K562 (cell line): ENCODE measurements around the gene AHSG. TPM values are rescaled to one million over a fixed set of nuclear protein-coding genes. Genes with fewer than 3 reads are reported as not detected.

Experiments used
- ATAC-seq: fragments of 200-7000 bp; cut with Tn5 transposase; 3 replicates; pipeline ENCODE4 v1.9.1; 2020; ENCODE audit warnings: moderate library complexity
- BruUV-seq: library from RNA; stranded (reverse); fragments of 400-500 nt; replicated peaks from 2 replicates; lab custom pipeline; 2021; lab: Mats Ljungman, UMichigan
- CTCF ChIA-PET: fragments of 300-600 bp; formaldehyde crosslinking; extraction: SDS; loops from one replicate; lab custom pipeline; 2021; ENCODE audit warnings: low intra/inter-chr PET ratio; lab: Yijun Ruan, JAX
- POLR2A ChIA-PET: fragments of 300-600, 350-650 bp; sonication (Branson Sonifier 250); formaldehyde crosslinking; extraction: SDS; loops from one replicate; lab custom pipeline; 2021; ENCODE audit warnings: antibody characterized with exemption, inconsistent platforms; lab: Yijun Ruan, JAX
- DNase-seq, 4 experiments: peaks; one replicate each; pipeline versions ENCODE4 v3.0.0 to v3.0.0-alpha.2; 2011 to 2018; ENCODE audit warnings: low spot score in 3 of 4, mixed read lengths in 3 of 4; ENCODE audit errors: extremely low read depth in 1 of 4
- FAIRE-seq: peaks from 2 replicates; lab custom pipeline; 2011; peaks lifted over from hg19 to GRCh38; lab: Jason Lieb, UNC
- H2AFZ ChIP-seq: 2 replicates; pipeline ENCODE4 v1.6.0; 2011; ENCODE audit warnings: low read depth, low read length, control low read depth, inconsistent platforms
- H3K27ac ChIP-seq: fragments of 200-600 bp; 3 replicates; pipeline ENCODE4 v1.8.0; 2011; ENCODE audit warnings: low read depth, mild to moderate bottlenecking, control low read depth, inconsistent platforms, low read length, moderate library complexity, mixed read lengths; ENCODE audit errors: extremely low read depth
- H3K27me3 ChIP-seq, 2 experiments: fragments of 300-600 bp in 1 of 2; 2 replicates in 1 of 2; 3 replicates in 1 of 2; pipeline versions ENCODE4 v1.6.0 to v1.8.0; 2011; ENCODE audit warnings: inconsistent platforms in 2 of 2, low read length in 2 of 2, mild to moderate bottlenecking in 1 of 2, mixed read lengths in 1 of 2, moderate library complexity in 1 of 2; ENCODE audit not compliant: control insufficient read depth in 2 of 2, insufficient read depth in 2 of 2
- H3K36me3 ChIP-seq: fragments of 300-600 bp; 3 replicates; pipeline ENCODE4 v1.8.0; 2011; ENCODE audit warnings: mild to moderate bottlenecking, low read length, inconsistent platforms; ENCODE audit not compliant: control insufficient read depth, insufficient read depth
- H3K4me1 ChIP-seq, 2 experiments: fragments of 200-600 bp in 1 of 2; replicated peaks in 1 of 2; 2 replicates in 1 of 2; 3 replicates in 1 of 2; pipeline versions ENCODE4 v1.5.1 to v1.8.0; 2011; ENCODE audit warnings: inconsistent platforms in 2 of 2, low read length in 2 of 2, mild to moderate bottlenecking in 1 of 2, mixed read lengths in 1 of 2, moderate library complexity in 1 of 2; ENCODE audit not compliant: control insufficient read depth in 2 of 2, insufficient read depth in 2 of 2
- H3K4me2 ChIP-seq: 2 replicates; pipeline ENCODE4 v1.6.1; 2011; ENCODE audit warnings: low read length, control low read depth, inconsistent platforms, mixed read lengths; ENCODE audit not compliant: insufficient read depth
- H3K4me3 ChIP-seq: fragments of 200-600 bp; sonication (generic), shearing (Covaris generic); 2 replicates; pipeline ENCODE4 v1.5.1; 2016; ENCODE audit warnings: control low read depth, inconsistent platforms
- H3K79me2 ChIP-seq: fragments of 200-600 bp; 3 replicates; pipeline ENCODE4 v1.8.0; 2011; ENCODE audit warnings: low read length, inconsistent platforms; ENCODE audit not compliant: control insufficient read depth, insufficient read depth
- H3K9ac ChIP-seq, 2 experiments: 2 replicates each; pipeline versions ENCODE4 v1.6.0 to v1.6.1; 2011; ENCODE audit warnings: low read depth in 2 of 2, low read length in 2 of 2, control low read depth in 1 of 2, inconsistent platforms in 1 of 2, mild to moderate bottlenecking in 1 of 2, mixed read lengths in 1 of 2; ENCODE audit not compliant: insufficient read depth in 1 of 2
- H3K9me1 ChIP-seq: one replicate; pipeline ENCODE4 v1.6.0; 2011; ENCODE audit warnings: inconsistent platforms, mild to moderate bottlenecking, low read length, moderate library complexity; ENCODE audit not compliant: control insufficient read depth, insufficient read depth
- H3K9me3 ChIP-seq: replicated peaks from 2 replicates; pipeline ENCODE4 v1.5.1; 2011; ENCODE audit warnings: low read depth, low read length, inconsistent platforms; ENCODE audit not compliant: control insufficient read depth, insufficient read depth
- H4K20me1 ChIP-seq: replicated peaks from 2 replicates; pipeline ENCODE4 v1.6.1; 2011; ENCODE audit warnings: low read length, inconsistent platforms, mixed read lengths; ENCODE audit not compliant: control insufficient read depth, insufficient read depth
- C11orf30 ChIP-seq: fragments of 450-650 bp; IDR thresholded peaks from 2 replicates; pipeline ENCODE4 v1.6.1; 2016; ENCODE audit warnings: low read depth, mild to moderate bottlenecking
- MAFF ChIP-seq: IDR thresholded peaks from 2 replicates; pipeline ENCODE4 v1.6.1; 2012; ENCODE audit warnings: low read length, improper control_type of control experiment
- MAFG ChIP-seq: fragments of 450-650 bp; conservative IDR thresholded peaks from 2 replicates; pipeline ENCODE4 v1.6.1; 2016; ENCODE audit warnings: missing genetic modification characterization, missing compliant biosample characterization
- MAFK ChIP-seq: IDR thresholded peaks from 2 replicates; pipeline ENCODE4 v1.6.1; 2011; ENCODE audit warnings: low read length, improper control_type of control experiment
- MTA3 ChIP-seq: fragments of 450-650 bp; formaldehyde crosslinking; IDR thresholded peaks from 2 replicates; pipeline ENCODE4 v1.6.1; 2017; ENCODE audit warnings: mild to moderate bottlenecking, borderline replicate concordance
- PHB ChIP-seq: fragments of 250-450 bp; sonication (Bioruptor Pico); IDR thresholded peaks from 2 replicates; pipeline ENCODE4 v1.5.0; 2021
- SETDB1 ChIP-seq: IDR thresholded peaks from one replicate; pipeline ENCODE4 v1.6.1; 2012; ENCODE audit warnings: low read length, control low read depth, inconsistent platforms
- ZNF316 ChIP-seq: fragments of 450-650 bp; IDR thresholded peaks from 2 replicates; pipeline ENCODE4 v1.6.1; 2016
- ZNF41 ChIP-seq: fragments of 250-450 bp; sonication (Bioruptor Pico); conservative IDR thresholded peaks from 2 replicates; pipeline ENCODE4 v1.4.0; 2020; ENCODE audit warnings: mild to moderate bottlenecking
- WGBS: fragments of 100-300 bp; shearing (Covaris generic); methylation state at CpG from one replicate; pipeline ENCODE4 v1.1.6; 2016; ENCODE audit warnings: low coverage, mixed read lengths; ENCODE audit not compliant: insufficient coverage; ENCODE audit errors: missing lambda C conversion rate; 5-methylcytosine and 5-hydroxymethylcytosine counted together
- in situ Hi-C: fragments of 300-500 bp; cut with MboI; formaldehyde crosslinking; loops from 4 replicates; pipeline ENCODE4 v1.15.0; 2018; ENCODE audit warnings: inconsistent platforms, mixed read lengths
- intact Hi-C: fragments of 100-400 bp; cut with micrococcal nuclease; formaldehyde crosslinking; loops from 2 replicates; pipeline ENCODE4 v1.14.2; 2022
- polyA plus RNA-seq, 8 experiments: library from polyadenylated mRNA; depleted of rRNA in 4 of 8; stranded (reverse) in 5 of 8; unstranded in 3 of 8; fragments of >200 nt; fragmentation: Nextera tagmentation in 2 of 8; fragmentation: Illumina TruSeq in 1 of 8; extraction: Ambion mirVana in 2 of 8; extraction: Trizol in 1 of 8; gene quantifications; 2 replicates each; pipeline versions ENCODE4 v1.2.1 to v1.2.3, GENCODE V29; 2011 to 2014; ENCODE audit warnings: inconsistent platforms in 1 of 8, missing spikeins in 1 of 8
- total RNA-seq, 7 experiments: library from RNA; depleted of rRNA in 6 of 7; stranded (reverse); fragments of >200 nt in 6 of 7; fragmentation: Illumina TruSeq in 2 of 7; extraction: Trizol in 2 of 7; gene quantifications; 2 replicates each; pipeline versions ENCODE4 v1.2.1 to v1.2.3, GENCODE V29; 2011 to 2021; ENCODE audit warnings: low replicate concordance in 1 of 7
- TF ChIP-seq, protein P1 (sequence below), 3 experiments: IDR thresholded peaks in 2 of 3; conservative IDR thresholded peaks in 1 of 3; 2 replicates each; pipeline ENCODE4 v1.5.1; 2011 to 2012; ENCODE audit warnings: low read length in 3 of 3, mild to moderate bottlenecking in 3 of 3, control low read depth in 2 of 3, improper control_type of control experiment in 1 of 3, inconsistent platforms in 1 of 3, low read depth in 1 of 3, mixed read lengths in 1 of 3, moderate library complexity in 1 of 3; ENCODE audit not compliant: insufficient read depth in 2 of 3
- TF ChIP-seq, protein P2 (sequence below): sonication (generic); formaldehyde crosslinking; IDR thresholded peaks from 2 replicates; pipeline ENCODE4 v1.8.0; 2022; ENCODE audit warnings: mild to moderate bottlenecking, missing genetic modification reagents, borderline replicate concordance

The AHSG gene
- total and polyA plus RNA-seq, 9 of the 15 experiments (the other 6 are each of a cell fraction or from before 2014, with no cell fraction given), result 0.69 TPM; not detected in 8

DNA sequence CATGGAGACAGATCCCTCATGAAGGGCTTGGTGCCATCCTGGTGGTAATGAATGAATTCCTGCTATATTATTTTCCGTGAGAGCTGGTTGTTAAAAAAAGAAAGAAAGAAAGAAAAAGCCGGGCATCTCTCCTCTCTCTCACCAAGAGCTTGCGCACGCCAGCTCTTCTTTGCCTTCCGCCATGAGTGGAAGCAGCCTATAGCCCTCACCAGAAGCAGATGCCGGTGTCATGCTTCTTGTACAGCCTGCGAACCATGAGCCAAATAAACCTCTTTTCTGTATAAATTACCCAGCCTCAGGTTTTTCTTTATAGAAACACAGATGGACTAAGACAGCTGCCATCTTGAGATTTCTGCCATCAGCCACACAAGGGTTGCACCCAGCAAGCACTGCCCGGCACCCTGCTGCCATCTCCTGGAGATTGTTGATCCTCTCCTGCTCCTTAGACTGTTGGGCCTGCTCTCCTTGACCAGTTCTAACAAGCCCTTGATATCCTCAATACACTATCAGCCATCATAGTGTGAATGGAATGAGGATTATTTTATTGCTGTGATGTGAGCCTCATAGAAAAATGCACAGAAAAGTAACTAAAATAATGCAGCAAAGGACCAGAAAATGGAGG lies 3.5 kb upstream of the AHSG start (continued):
- TF ChIP-seq, protein P1, sequence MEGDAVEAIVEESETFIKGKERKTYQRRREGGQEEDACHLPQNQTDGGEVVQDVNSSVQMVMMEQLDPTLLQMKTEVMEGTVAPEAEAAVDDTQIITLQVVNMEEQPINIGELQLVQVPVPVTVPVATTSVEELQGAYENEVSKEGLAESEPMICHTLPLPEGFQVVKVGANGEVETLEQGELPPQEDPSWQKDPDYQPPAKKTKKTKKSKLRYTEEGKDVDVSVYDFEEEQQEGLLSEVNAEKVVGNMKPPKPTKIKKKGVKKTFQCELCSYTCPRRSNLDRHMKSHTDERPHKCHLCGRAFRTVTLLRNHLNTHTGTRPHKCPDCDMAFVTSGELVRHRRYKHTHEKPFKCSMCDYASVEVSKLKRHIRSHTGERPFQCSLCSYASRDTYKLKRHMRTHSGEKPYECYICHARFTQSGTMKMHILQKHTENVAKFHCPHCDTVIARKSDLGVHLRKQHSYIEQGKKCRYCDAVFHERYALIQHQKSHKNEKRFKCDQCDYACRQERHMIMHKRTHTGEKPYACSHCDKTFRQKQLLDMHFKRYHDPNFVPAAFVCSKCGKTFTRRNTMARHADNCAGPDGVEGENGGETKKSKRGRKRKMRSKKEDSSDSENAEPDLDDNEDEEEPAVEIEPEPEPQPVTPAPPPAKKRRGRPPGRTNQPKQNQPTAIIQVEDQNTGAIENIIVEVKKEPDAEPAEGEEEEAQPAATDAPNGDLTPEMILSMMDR (IDR thresholded peaks at IDR 0.05 in 2 of 3, conservative IDR thresholded peaks at IDR 0.05 in 1 of 3; ENCODE audit: insufficient read depth in 2 of 3, low read depth in 1 of 3, low read length in 3 of 3), result peak; percentile 51 to 69 (median 59)
- TF ChIP-seq PHB (CRISPR knock-in tag) (no peak), ZNF41 (CRISPR knock-in tag) (no peak), SETDB1 (no peak)
- TF ChIP-seq, all 486 proteins: peak for 9

DNA sequence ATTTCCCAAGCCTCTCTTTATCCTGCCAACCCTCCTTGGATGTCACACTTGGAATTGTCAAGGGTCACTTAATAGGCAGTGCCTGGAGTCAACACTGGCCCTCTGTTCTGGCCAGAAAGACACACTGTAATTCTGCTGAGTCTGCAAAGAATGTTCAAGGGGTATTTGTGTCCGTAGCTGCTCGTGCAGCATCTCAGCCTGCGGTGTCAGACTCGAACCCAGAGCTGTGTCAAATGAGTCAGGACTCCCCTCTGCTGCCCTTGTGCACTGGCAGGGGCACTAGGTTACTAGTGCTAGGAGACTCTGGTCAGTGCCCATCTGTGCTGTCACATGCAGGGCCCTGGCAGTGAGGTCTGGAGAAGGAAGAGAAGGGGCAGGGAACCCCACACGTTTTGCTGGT lies 795 bp upstream of the AHSG start:
- FAIRE-seq, result no peak
- H3K36me3 ChIP-seq, result no peaks in the 10 kb centered on the region
- H3K9me1 ChIP-seq, result no peaks in the 10 kb centered on the region
- in situ Hi-C loops, result loop anchor here (10.0 kb wide), 1 partner anchor 143 kb away; no protein-coding TSS in a partner anchor
- no peak overlapping the region for H3K4me2 ChIP-seq
- CTCF ChIA-PET, result no interaction called here
- H3K4me3 ChIP-seq, result no peak overlapping the region
- H3K9me3 ChIP-seq, result no peaks in the 10 kb centered on the region
- intact Hi-C loops, result loop anchor here (10.0 kb wide), 2 partner anchors 67 to 553 kb away; partner anchors contain the start of gene CRYGS
- no peak for DNase-seq
- H3K9ac ChIP-seq, result no peak overlapping the region
- no peak overlapping the region for H2AFZ ChIP-seq
- peaks cover 0 to 6% of the 10 kb centered on the region in 2 experiments; a peak in 3 of 5 replicates for H3K4me1 ChIP-seq
- 0% methylated on average over 5 of the region's 5 CpGs for WGBS
- TF ChIP-seq MAFF, result peak; percentile 84
- peak; percentile 92 for TF ChIP-seq ZNF316
- no peak for TF ChIP-seq MTA3
- TF ChIP-seq, protein P2, sequence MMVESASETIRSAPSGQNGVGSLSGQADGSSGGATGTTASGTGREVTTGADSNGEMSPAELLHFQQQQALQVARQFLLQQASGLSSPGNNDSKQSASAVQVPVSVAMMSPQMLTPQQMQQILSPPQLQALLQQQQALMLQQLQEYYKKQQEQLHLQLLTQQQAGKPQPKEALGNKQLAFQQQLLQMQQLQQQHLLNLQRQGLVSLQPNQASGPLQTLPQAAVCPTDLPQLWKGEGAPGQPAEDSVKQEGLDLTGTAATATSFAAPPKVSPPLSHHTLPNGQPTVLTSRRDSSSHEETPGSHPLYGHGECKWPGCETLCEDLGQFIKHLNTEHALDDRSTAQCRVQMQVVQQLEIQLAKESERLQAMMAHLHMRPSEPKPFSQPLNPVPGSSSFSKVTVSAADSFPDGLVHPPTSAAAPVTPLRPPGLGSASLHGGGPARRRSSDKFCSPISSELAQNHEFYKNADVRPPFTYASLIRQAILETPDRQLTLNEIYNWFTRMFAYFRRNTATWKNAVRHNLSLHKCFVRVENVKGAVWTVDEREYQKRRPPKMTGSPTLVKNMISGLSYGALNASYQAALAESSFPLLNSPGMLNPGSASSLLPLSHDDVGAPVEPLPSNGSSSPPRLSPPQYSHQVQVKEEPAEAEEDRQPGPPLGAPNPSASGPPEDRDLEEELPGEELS (CRISPR knock-in tag), result no peak
- TF ChIP-seq C11orf30, result peak; percentile 89
- peak; percentile 85 for TF ChIP-seq MAFK
- TF ChIP-seq MAFG, result peak; percentile 84
- peaks cover 4 to 29% of the 10 kb centered on the region in 2 experiments; a peak in 3 of 5 replicates for H3K27me3 ChIP-seq
- H3K27ac ChIP-seq, result no peak overlapping the region
- H4K20me1 ChIP-seq, result no peaks in the 10 kb centered on the region
- no peaks in the 10 kb centered on the region for H3K79me2 ChIP-seq
- BruUV-seq, result no TSS peak
- no peak for ATAC-seq
- POLR2A ChIA-PET, result interaction anchor here (1.5 kb wide), 1 partner anchor 171 kb away, joined by 6 read pairs; the partner anchor contains the start of gene EIF4A2
